Endothelial cell of hepatic sinusoid (primary cell): ENCODE results near the gene XCL1.

Experiments
- in situ Hi-C: cut with HindIII; loops from 2 replicates; pipeline ENCODE4 v1.10.0; 2017; ENCODE audit warnings: low sequenced_read_pairs

XCL1 gene

DNA sequence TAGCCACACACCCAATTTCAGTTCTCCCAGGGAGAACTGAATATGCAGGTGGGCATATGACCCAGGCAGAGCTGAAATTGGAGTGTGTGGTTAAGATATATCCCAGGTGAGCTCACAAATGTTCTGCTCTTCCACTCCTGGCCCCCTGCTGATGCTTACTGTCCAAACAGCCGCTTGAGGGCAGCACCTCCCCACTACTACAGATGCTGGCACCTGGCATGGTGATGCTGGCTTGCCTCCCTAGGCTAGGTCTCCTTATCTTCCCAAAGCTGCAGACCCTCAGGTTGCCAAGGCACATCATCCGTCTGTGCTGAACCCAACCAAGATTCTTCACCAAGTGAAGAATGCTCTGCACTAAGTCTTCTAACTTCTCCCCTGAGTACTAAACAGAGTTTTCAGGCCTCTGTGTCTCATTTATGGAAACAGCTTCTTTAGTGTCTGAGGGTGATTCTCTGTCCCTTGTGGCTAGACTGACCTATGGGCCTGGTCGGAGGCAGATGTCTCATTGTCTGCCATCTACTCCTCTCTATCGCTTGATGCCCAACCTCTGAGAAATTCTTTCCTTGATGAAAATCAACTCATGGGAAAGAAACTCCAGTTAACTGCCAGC is 27.2 kb downstream of the XCL1 start:
- in situ Hi-C loops, result no loop called here

DNA sequence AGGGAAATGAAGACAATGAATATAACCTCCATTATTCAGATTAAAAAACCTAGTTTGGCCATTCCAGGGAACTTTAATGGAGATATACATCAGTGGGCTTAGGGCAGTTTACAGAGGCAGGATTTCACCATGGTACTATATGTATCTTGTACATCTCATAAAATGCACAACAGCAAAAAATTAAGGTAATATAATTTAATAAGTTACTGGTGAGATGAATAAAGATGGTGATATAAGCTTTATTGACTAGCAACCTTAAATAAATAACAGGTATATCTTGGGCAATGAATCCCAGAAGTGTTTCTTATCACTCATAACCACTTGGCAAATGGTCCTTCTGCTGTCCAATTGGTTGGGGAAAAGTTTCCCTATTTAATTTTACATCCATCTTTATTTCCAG is 29.0 kb downstream of the XCL1 start:
- in situ Hi-C loops, result no loop called here

- in situ Hi-C loops, result no loop called here
Observed at GRCh38 chr1:168606096-168606495, 29.7 kb downstream of the XCL1 start.

DNA sequence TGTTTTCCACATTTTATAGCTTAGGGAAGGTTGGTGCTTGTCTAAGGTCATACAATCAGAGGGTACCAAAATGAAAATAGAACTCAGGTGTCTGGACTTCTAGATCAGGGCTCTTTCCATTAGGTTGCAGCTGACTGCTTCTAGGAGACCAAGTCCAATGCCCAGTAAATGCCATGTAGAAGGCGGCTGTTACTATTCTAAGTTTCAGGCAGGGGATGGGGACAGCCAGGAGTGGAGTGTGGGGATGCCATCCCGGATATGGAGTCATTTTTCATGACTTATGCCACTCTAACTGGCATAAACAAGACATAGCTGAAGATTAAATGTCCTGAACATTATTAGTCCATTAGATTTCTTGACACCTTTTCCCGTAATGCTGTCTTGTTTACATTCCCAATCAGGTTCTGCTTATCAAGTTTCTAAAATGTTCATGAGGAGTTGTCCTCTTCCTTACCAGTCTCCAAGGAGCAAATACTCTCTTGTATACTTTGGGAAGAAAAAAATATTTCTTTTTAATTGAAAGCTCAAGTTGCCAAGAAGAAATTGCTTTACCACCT is 31.5 kb downstream of the XCL1 start:
- in situ Hi-C loops, result no loop called here

DNA sequence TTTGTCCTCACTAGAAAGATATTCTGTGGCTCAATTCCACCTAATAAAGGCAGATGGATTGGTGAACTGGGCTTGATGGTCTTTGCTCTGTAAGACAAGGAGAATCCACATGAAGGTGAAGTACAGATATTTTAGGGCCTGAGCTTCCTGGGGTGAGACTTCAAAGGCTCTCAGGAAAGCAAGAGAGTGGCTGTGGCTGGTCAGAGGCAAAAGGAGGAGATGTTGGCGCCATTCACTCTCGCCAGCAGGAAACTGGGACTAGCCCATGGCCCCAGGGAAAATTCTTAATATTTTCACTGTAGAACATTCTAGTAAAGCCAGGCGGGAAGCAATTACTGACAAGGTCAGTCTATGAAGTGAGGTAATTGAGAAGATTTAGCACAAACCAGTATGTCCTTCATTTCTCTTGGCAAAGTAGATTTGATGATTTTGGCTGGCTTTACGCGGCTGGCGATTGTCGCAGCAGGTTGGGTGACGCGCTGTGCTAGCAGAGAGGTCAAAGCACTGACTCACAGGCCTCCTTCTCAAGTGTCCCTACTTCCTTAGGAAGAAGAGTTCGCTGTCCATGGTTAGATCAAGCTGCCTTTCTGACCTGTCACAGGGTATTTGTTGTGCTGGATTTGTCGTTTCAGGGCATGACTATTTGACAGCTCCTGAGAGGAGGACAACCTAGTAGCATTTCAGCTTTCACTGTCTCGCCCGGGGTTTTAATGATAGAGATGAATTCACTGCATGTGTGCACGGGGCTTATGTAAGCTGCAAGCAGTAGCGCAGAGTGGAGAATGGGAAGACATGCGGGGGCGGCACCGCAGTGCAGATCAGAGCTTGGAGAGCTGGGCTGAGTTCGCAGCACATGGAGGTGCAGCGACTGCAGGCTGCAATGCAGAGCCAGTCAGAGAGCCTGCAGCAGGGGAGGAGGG is 32.7 kb downstream of the XCL1 start:
- in situ Hi-C loops, result no loop called here

DNA sequence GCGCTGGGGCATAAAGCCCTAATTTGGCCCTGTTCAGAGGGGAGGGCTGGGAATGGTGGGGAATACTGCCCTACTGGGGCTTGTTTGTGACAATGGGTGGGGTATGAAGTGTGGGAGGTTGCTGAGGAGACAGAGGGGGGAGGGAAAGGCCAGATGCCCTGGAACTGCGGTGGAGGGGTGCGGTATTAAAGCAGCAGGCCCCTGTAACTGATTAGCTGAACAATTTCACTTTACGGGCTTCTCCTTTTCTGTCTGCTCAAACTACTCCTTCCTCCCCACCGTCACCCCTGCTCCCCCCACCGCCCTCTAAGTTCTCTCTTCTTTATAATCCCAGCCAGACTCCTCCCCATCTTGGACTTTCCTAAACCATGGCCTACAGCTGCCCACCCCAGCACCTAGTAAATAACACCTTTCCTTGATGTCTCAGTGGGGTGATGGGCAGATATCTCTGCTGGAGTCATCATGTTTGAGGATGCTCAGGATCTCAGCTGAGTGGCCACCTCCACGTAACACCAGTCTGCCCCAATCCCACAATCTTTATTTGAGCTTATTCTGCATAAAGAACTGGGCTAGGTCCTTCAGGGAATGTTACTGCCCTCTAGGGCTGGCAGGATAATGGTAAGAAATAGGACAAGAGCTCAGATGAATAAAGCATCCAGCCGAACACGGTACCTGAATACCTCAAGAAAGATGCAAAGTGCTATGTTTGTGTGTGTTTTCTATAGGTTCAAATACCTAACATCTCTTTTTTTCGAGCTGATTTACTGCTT is 33.5 kb downstream of the XCL1 start:
- in situ Hi-C loops, result no loop called here

- in situ Hi-C loops, result no loop called here
Observed at GRCh38 chr1:168613038-168613451, 36.6 kb downstream of the XCL1 start.

GRCh38 chr1:168613691-168614231 is 37.4 kb downstream of the XCL1 start:
- in situ Hi-C loops, result no loop called here

DNA sequence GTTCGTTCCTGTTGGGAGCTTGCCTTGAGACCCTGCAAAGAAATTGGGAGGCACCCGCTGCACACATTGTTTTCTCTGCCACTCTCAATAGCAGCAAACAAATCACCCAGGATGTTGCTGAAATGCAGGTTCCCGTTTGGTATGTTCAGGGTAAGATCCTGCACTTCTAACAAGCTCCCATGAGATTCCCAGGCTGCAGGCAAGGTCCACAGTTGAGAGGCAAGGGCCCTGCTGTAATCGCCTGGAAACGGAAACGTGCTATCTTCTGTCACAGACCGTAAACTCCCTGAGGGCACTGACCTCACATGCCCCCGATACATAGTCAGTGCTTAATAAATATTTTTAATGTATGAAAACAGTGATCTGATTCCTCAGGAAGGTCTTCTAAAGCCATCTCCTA is 37.8 kb downstream of the XCL1 start:
- in situ Hi-C loops, result no loop called here

- in situ Hi-C loops, result no loop called here
Observed at GRCh38 chr1:168615965-168616364, 39.6 kb downstream of the XCL1 start.

DNA sequence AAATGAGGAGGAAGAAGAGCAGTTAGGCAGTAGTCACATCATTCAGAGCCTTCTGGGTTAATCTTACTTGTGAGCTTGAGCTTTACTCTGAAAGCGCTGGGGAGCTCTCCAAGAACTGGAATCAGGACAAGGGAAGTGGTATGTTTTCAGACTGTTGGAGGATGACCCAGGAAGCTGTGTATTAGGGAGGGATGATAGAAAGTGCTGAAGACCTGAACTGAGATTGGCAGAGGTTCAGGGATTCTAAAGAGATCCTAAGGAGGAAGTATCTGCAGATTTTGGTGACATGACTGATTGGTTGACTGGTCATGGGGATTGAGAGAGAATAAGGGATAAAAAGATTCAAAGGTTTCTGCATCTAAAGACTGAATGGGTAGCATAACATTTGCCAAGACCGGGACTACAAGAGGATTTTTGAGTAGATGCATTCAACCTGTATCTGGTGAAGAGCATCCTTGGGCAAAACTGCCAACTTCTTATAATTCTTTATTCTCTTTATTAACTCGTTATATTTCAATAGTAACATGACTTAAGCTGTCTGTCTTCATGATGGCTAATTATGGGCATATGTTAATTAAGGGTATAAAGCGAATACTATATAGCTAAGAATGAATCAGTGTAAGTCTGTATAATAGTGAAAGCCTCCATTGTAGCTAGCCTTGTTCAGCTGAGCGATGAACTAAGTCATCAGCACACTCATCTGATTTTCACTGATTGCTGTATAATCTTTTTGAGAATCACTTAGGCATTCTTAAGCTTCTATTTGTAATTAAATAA is 41.8 kb downstream of the XCL1 start:
- in situ Hi-C loops, result no loop called here

DNA sequence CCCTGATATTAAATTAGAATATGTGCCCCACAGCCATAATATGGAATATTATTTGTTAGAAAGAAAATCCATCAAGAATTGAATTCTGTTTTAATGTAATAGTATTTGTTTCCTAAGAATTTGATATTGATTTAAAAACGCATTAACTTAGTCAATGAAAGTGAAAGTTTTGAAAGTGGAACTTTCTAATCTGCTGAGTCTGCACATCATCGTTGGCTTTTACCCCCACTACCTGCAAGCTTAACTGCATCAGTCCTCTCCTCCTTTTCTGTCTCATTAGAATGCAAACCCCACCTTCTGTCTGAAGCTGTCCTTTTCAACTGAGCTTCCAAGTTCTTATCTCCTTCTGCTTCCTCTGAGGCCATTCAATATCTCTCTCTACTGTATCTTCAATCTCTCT is 42.5 kb downstream of the XCL1 start:
- in situ Hi-C loops, result no loop called here

- in situ Hi-C loops, result no loop called here
Observed at GRCh38 chr1:168621356-168621755, 45.0 kb downstream of the XCL1 start.

DNA sequence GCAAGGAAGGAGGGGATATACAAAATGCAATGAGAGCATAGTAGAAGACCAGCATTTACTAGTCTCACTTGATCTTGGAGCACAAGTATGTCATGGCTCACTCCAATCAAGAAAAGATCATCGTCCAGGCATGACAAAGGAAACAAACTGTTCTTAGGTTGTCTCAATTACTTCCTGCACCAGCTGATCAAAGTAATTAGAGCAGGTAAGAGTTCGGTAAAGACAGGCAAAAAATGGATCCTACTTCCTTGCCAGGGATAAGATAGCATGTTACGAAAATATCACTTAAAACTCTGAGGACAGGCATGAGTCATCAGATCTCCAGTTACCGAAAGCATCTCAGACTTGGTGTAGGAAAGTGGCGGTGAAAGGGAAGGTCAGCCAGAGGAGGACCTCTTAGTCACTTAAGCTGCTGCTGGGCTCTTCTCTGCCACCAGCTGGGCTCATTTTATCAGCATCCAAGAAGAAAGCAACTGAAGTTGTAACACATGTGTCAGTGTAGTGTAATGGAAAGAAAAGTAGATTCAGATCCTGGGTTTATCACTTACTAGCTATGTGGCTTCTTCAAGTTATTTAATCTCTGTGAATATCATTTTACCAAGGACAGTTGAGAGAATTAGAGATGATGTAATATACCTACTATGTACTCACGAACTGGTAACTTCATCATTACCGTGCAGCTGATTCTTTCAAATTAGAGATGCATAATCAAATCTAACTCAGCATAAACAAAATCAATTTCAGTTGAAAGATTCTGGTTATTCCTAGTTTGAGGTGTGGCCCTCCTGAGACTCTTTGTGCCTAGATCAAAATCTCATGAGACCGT is 46.8 kb downstream of the XCL1 start:
- in situ Hi-C loops, result no loop called here

DNA sequence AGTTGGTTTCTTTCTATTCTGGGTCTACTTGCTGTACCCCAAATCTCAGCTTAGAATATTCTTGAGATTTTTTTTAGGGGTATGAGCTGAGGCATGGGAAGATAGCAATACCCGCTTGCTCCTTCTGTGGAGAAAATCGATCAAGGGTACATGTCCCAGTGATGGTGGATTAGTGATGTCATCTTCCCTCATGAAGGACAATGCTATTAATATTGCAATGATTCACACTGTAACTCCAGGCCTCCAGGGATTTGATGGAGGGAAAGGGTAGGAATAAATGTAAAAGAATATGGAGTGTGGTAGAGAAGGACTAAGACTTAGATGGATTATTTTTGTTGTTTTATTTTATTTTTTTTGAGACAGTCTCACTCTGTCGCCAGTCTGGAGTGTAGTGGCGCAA is 47.4 kb downstream of the XCL1 start:
- in situ Hi-C loops, result no loop called here

- in situ Hi-C loops, result no loop called here
Observed at GRCh38 chr1:168626326-168626725, 49.9 kb downstream of the XCL1 start.

- in situ Hi-C loops, result no loop called here
Observed at GRCh38 chr1:168627370-168627769, 51.0 kb downstream of the XCL1 start.

GRCh38 chr1:168628807-168629206 is 52.4 kb downstream of the XCL1 start:
- in situ Hi-C loops, result no loop called here

GRCh38 chr1:168629466-168629865 is 53.1 kb downstream of the XCL1 start:
- in situ Hi-C loops, result no loop called here
